Activated CD8-positive, alpha-beta T cell treated with anti-CD3 and anti-CD28 coated beads, Interleukin-2, amount 10 ng/mL, durations not matched to agents 7 days and 5 days (primary cell): ENCODE data around the gene LRRC42. TPM values are rescaled to one million over a fixed set of nuclear protein-coding genes. Genes with fewer than 3 reads are reported as not detected.

Experiments used
- ATAC-seq: fragments of 150-1000 bp; cut with Tn5 transposase; one replicate; pipeline ENCODE4 v1.10.0; 2021; ENCODE audit warnings: moderate library complexity
- CTCF ChIA-PET: fragments of 350-600 bp; sonication (Branson Sonifier 250); formaldehyde crosslinking; loops from one replicate; lab custom pipeline; 2021; ENCODE audit warnings: antibody characterized with exemption; lab: Charles Lee
- POLR2A ChIA-PET: fragments of 350-600 bp; sonication (Branson Sonifier 250); formaldehyde crosslinking; loops from one replicate; lab custom pipeline; 2021; ENCODE audit warnings: antibody characterized with exemption; lab: Charles Lee
- DNase-seq: peaks from one replicate; pipeline ENCODE4 v3.0.0-alpha.2; 2020
- H3K27ac Mint-ChIP-seq: one replicate; pipeline ENCODE4 v1.8.0; 2021; ENCODE audit warnings: mild to moderate bottlenecking, mixed read lengths
- H3K27me3 Mint-ChIP-seq: one replicate; pipeline ENCODE4 v1.8.0; 2021; ENCODE audit warnings: low read depth, mixed read lengths
- H3K36me3 Mint-ChIP-seq: one replicate; pipeline ENCODE4 v1.8.0; 2021; ENCODE audit warnings: low read depth, mixed read lengths
- H3K4me1 Mint-ChIP-seq: one replicate; pipeline ENCODE4 v1.8.0; 2021; ENCODE audit warnings: low read depth, mixed read lengths
- H3K4me3 Mint-ChIP-seq: one replicate; pipeline ENCODE4 v1.8.0; 2021; ENCODE audit warnings: mild to moderate bottlenecking, mixed read lengths
- H3K9me3 Mint-ChIP-seq: one replicate; pipeline ENCODE4 v1.8.0; 2022; ENCODE audit warnings: mixed read lengths; ENCODE audit not compliant: insufficient read depth
- total RNA-seq, 2 experiments: library from RNA; stranded (reverse); gene quantifications; one replicate each; pipeline ENCODE4 v1.2.3, GENCODE V29; 2021

Gene LRRC42
- total RNA-seq, 2 experiments from 2014 or later, result 26.3 to 26.8 TPM

- Mint-ChIP-seq H3K27ac (no peak overlapping the region), H3K4me1 (no peaks in the 10 kb centered on the region), H3K36me3 (no peaks in the 10 kb centered on the region), H3K9me3 (no peaks in the 10 kb centered on the region), H3K27me3 (peaks cover 7% of the 10 kb centered on the region), H3K4me3 (no peak overlapping the region)
- ATAC-seq (no peak), DNase-seq (no peak)
- ChIA-PET POLR2A (no interaction called here), CTCF (no interaction called here)
Observed at GRCh38 chr1:54009406-54009805, 63.3 kb downstream of the LRRC42 start.

DNA sequence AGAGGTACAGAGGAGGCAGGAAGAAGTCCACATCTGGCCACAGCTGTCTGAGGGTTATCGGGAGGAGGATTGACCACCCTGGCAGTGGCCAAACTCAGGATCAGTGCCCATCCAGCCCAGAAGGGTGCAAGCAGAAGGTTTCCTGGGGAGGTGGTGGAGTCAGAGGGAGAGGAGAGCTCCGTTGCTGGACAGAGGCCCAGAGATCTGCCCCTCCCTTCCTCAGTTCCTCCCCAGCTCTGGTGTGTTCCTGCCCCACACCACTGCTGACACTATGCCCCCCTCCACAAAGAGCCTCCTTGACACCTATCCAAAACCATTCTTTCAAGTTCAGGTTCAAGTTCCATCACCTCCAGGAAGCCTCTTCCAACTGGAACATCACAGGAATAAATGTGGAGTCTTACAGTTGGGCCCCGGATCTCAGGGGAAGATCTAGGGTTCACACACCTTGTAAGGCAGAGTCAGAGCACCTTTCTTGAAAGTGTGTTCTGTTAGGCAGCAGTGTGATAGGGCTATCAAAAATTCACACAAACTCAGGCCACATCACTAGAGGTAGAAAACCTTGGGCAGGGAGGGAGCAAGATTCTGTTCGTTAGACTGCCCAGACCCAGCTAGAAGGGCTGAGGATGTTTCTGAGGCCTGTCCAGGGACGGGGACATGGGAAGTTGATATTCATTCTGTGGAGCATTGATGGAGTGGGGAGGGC lies 64.4 kb downstream of the LRRC42 start:
- no peaks in the 10 kb centered on the region for H3K4me1 Mint-ChIP-seq
- H3K36me3 Mint-ChIP-seq, result no peaks in the 10 kb centered on the region
- H3K9me3 Mint-ChIP-seq, result no peaks in the 10 kb centered on the region
- ATAC-seq (no peak), DNase-seq (no peak)
- POLR2A ChIA-PET, result no interaction called here
- CTCF ChIA-PET, result interaction anchor here (0.6 kb wide), 1 partner anchor 936 kb away, joined by 3 read pairs; no protein-coding TSS in a partner anchor
- no peak overlapping the region for H3K4me3 Mint-ChIP-seq
- no peak overlapping the region for H3K27ac Mint-ChIP-seq
- H3K27me3 Mint-ChIP-seq, result peaks cover 7% of the 10 kb centered on the region

DNA sequence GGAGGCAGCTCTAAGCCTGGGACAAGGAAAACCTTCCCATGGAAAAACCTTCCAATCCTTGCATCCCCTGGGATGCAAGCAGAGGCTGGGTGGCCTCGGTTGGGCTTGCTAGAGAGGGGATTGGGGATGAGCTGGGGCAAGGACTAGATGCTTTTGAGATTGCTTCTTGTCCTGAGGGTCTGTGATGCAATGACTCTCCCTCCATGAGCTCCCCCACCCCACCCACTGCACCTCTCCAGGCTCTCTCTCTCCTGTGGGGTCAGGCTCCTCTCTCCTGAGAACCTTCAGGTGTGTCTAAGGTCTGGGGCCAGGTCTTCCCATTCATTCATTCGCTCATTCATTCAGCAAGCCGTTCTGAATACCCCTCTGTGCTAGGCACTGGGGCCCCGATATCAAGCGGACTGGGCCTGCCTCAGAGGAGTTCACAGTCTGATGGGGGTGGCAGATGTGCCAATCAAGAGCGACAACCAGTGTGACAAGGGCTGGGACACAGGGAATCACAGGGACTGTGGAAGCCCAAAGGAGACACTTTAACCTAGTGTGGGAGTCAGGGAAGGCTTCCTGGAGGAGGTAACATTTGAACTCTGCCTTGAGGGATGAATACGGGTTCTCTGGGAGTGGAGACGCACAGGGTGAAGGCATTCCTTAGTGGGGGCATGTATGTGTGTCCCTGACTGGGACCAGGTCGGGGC lies 65.3 kb downstream of the LRRC42 start:
- Mint-ChIP-seq H3K27ac (no peak overlapping the region), H3K9me3 (no peaks in the 10 kb centered on the region), H3K27me3 (peaks cover 5% of the 10 kb centered on the region), H3K4me3 (no peak overlapping the region), H3K36me3 (no peaks in the 10 kb centered on the region), H3K4me1 (no peaks in the 10 kb centered on the region)
- POLR2A ChIA-PET, result no interaction called here
- CTCF ChIA-PET, result no interaction called here
- DNase-seq (no peak), ATAC-seq (no peak)

- Mint-ChIP-seq H3K27ac (no peak overlapping the region), H3K27me3 (peaks cover 3% of the 10 kb centered on the region), H3K4me3 (no peak overlapping the region), H3K36me3 (no peaks in the 10 kb centered on the region), H3K4me1 (no peaks in the 10 kb centered on the region), H3K9me3 (no peaks in the 10 kb centered on the region)
- POLR2A ChIA-PET, result no interaction called here
- no peak for DNase-seq
- CTCF ChIA-PET, result no interaction called here
- no peak for ATAC-seq
Observed at GRCh38 chr1:54012008-54012325, 65.8 kb downstream of the LRRC42 start.

GRCh38 chr1:54012863-54013262 lies 66.7 kb downstream of the LRRC42 start:
- H3K27ac Mint-ChIP-seq, result no peak overlapping the region
- H3K9me3 Mint-ChIP-seq, result no peaks in the 10 kb centered on the region
- ChIA-PET CTCF (no interaction called here), POLR2A (no interaction called here)
- peaks cover 2% of the 10 kb centered on the region for H3K27me3 Mint-ChIP-seq
- H3K36me3 Mint-ChIP-seq, result no peaks in the 10 kb centered on the region
- no peaks in the 10 kb centered on the region for H3K4me1 Mint-ChIP-seq
- H3K4me3 Mint-ChIP-seq, result no peak overlapping the region
- ATAC-seq (no peak), DNase-seq (no peak)

- Mint-ChIP-seq H3K27me3 (peaks cover 2% of the 10 kb centered on the region), H3K27ac (no peak overlapping the region), H3K9me3 (no peaks in the 10 kb centered on the region), H3K4me1 (no peaks in the 10 kb centered on the region), H3K4me3 (no peak overlapping the region), H3K36me3 (no peaks in the 10 kb centered on the region)
- ATAC-seq (no peak), DNase-seq (no peak)
- POLR2A ChIA-PET, result no interaction called here
- CTCF ChIA-PET, result no interaction called here
Observed at GRCh38 chr1:54013393-54014008, 67.4 kb downstream of the LRRC42 start.

DNA sequence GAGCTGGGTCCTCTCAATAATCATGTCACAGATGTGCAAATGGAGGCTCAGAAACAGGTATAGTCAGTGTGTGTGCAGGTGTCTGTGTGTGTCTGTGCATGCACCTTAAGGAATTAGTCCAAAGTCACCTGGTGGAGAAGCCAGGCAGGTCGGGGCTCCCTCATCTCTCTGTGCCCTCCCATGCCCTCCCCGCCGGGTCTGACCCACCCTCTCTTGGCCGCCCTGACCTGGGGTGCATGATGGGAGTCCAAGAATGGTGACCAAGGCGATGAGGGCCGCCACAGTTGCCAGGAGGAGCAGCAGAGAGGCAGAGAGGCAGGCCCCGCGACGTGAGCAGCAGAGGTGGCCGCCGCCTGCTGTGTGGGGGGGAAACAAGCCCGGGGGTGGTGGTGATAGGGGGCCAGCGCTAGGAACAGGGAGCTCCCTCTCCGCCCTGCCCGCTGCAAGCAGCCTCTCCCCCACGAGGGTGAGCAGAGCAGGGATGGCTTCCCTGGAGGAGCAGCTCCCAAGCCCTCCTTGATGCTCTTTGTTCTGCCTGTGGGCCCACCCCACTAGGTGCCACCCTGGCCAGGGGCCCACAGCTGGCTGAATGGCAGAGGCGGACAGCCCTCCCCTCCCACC lies 68.0 kb downstream of the LRRC42 start:
- no peak for DNase-seq
- no peaks in the 10 kb centered on the region for H3K36me3 Mint-ChIP-seq
- H3K27me3 Mint-ChIP-seq, result peaks cover 2% of the 10 kb centered on the region
- no peaks in the 10 kb centered on the region for H3K9me3 Mint-ChIP-seq
- H3K4me3 Mint-ChIP-seq, result no peak overlapping the region
- no peak overlapping the region for H3K27ac Mint-ChIP-seq
- ChIA-PET POLR2A (no interaction called here), CTCF (no interaction called here)
- no peaks in the 10 kb centered on the region for H3K4me1 Mint-ChIP-seq
- no peak for ATAC-seq

- Mint-ChIP-seq H3K9me3 (no peaks in the 10 kb centered on the region), H3K4me3 (no peak overlapping the region), H3K27me3 (peaks cover 2% of the 10 kb centered on the region), H3K27ac (no peak overlapping the region), H3K36me3 (no peaks in the 10 kb centered on the region), H3K4me1 (no peaks in the 10 kb centered on the region)
- POLR2A ChIA-PET, result no interaction called here
- no peak for DNase-seq
- CTCF ChIA-PET, result no interaction called here
- ATAC-seq, result no peak
Observed at GRCh38 chr1:54016343-54017282, 70.5 kb downstream of the LRRC42 start.

Other genes starting within 250 kb of the LRRC42 start
- gene GLIS1, start 207.2 kb upstream of the LRRC42 start, total RNA-seq, result not detected
- 10 to 100 TPM; 27.8 to 28.6 TPM for gene NDC1, start 108.1 kb upstream of the LRRC42 start, total RNA-seq
- 10 to 100 TPM; 14.9 to 16.3 TPM for gene YIPF1, start 56.6 kb upstream of the LRRC42 start, total RNA-seq
- not detected for gene DIO1, start 52.2 kb upstream of the LRRC42 start, total RNA-seq
- gene IFT25, start 651 bp upstream of the LRRC42 start, total RNA-seq, result 10 to 100 TPM; 83.1 to 87.1 TPM
- not detected for gene LDLRAD1, start 71.8 kb downstream of the LRRC42 start, total RNA-seq
- 100 to 1,000 TPM; 154 to 156 TPM for gene TMEM59, start 106.9 kb downstream of the LRRC42 start, total RNA-seq
- gene TCEANC2, start 107.3 kb downstream of the LRRC42 start, total RNA-seq, result 10 to 100 TPM; 11.6 to 12.0 TPM
- gene CDCP2, start 206.7 kb downstream of the LRRC42 start, total RNA-seq, result under 1 TPM in 1 of 2 experiments, not detected in 1; 0.16 TPM